ENCODE measurements around the gene CIITA. TPM values are rescaled to one million over a fixed set of nuclear protein-coding genes. Genes with fewer than 3 reads are reported as not detected.

CIITA gene
- total and polyA plus RNA-seq, 11 donors: 1.6 to 73.9 (median 8.2) TPM

- ATAC-seq (peak in 1 of 4 donors; percentile 11), DNase-seq (peak in 4 of 5 donors; percentile 21 to 74 (median 55))
- peaks cover 0 to 68% (median 22%) of the 10 kb centered on the region in 12 donors for H3K4me1 ChIP-seq
These were observed 10.7 kb upstream of the CIITA start for GRCh38 chr16:10865991-10866966.

DNA sequence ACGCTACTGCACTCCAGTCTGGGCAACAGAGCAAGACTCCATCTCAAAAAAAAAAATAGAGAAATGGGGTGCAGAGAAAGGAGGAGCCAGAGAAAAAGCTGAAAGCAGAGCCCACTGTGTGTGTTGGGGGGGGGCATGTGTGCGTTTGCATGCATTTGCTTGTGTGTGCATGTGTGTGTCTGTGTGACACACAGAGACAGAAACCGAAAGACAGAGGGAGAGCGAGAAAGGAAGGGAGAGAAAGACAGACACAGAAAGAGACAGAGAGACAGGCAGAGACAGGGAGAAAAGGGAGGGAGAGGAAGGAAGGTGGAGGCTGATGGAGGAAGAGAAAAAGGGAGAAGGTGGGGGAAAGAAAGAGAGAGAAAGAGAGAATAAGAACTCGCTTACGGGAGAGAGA lies 9.8 kb upstream of the CIITA start:
- DNase-seq (no peak), ATAC-seq (no peak)
- intact Hi-C loops (cut with DNase I): loop anchor here in 2 of 10 donors (2.0 to 5.0 kb wide), 2 partner anchors 34 to 35 kb away; no protein-coding TSS in a partner anchor
- Histone ChIP-seq H3K36me3 (no peaks in the 10 kb centered on the region), H3K4me1 (peaks cover 0 to 74% (median 28%) of the 10 kb centered on the region in 12 donors), H3K27me3 (peaks cover 0 to 9% (median 0%) of the 10 kb centered on the region in 9 donors), H3K27ac (peak overlapping the region in 3 of 12 donors; percentile 25 to 92 (median 59)), H3K9me3 (no peaks in the 10 kb centered on the region), H3K4me3 (peak overlapping the region in 6 of 12 donors; percentile 14 to 40 (median 35))
- WGBS, 4 donors: 86 to 91% (median 89%) methylated on average over 6 of the region's 6 CpGs
- TF ChIP-seq CTCF (IDR thresholded peaks at IDR 0.05): no peak
- TF ChIP-seq POLR2A (IDR thresholded peaks at IDR 0.05): no peak

More at GRCh38 chr16:10865991-10866966, 10.7 kb upstream of the CIITA start:
- intact Hi-C loops (cut with DNase I): loop anchor here in 2 of 10 donors (2.0 to 5.0 kb wide), 2 partner anchors 33 to 34 kb away; no protein-coding TSS in a partner anchor
- Histone ChIP-seq H3K27me3 (peaks cover 0 to 9% (median 0%) of the 10 kb centered on the region in 9 donors), H3K9me3 (no peaks in the 10 kb centered on the region), H3K4me3 (peak overlapping the region in 8 of 12 donors; percentile 9 to 40 (median 30)), H3K36me3 (no peaks in the 10 kb centered on the region), H3K27ac (peak overlapping the region in 5 of 12 donors; percentile 17 to 92 (median 25))
- WGBS, 4 donors: 70 to 84% (median 76%) methylated on average over 11 to 13 of the region's 13 CpGs
- TF ChIP-seq POLR2A (IDR thresholded peaks at IDR 0.05): no peak
- TF ChIP-seq CTCF (IDR thresholded peaks at IDR 0.05): no peak

- peak overlapping the region in 9 of 12 donors; percentile 40 to 92 (median 59) for H3K27ac ChIP-seq
- peaks cover 0 to 9% (median 0%) of the 10 kb centered on the region in 9 donors for H3K27me3 ChIP-seq
- intact Hi-C loops (cut with DNase I): loop anchor here in 2 of 10 donors (2.0 to 5.0 kb wide), 2 partner anchors 36 to 41 kb away; no protein-coding TSS in a partner anchor
- DNase-seq (no peak), ATAC-seq (no peak)
- H3K4me3 ChIP-seq: peak overlapping the region in 5 of 12 donors; percentile 10 to 40 (median 38)
- WGBS, 4 donors: 75 to 82% (median 77%) methylated on average over 6 of the region's 6 CpGs
- H3K9me3 ChIP-seq: no peaks in the 10 kb centered on the region
- H3K36me3 ChIP-seq: no peaks in the 10 kb centered on the region
- H3K4me1 ChIP-seq: peaks cover 0 to 73% (median 29%) of the 10 kb centered on the region in 12 donors
- TF ChIP-seq POLR2A (IDR thresholded peaks at IDR 0.05): no peak
- no peak for TF ChIP-seq CTCF (IDR thresholded peaks at IDR 0.05)
These were observed 8.9 kb upstream of the CIITA start for GRCh38 chr16:10868104-10868595.

All from heart left ventricle (tissue), 16 donors.